ENCODE measurements around the gene ACTR5.
A peak's percentile ranks its signal among the peaks of the same experiment; 100 is the strongest.

Gene ACTR5

GRCh38 chr20:38748097-38748860, at the start of gene ACTR5:
ACTR5 (plus strand) TSS chr20:38748460; CDS start chr20:38748479, 19 bp downstream.
- peak; percentile 93 to 94 for DNase-seq (ENCODE audit: low read depth in 2 of 2)

- no peak for DNase-seq (ENCODE audit: low read depth in 2 of 2)
These were observed 49.7 kb upstream of the ACTR5 start for GRCh38 chr20:38698541-38698940.

- DNase-seq (ENCODE audit: low read depth in 2 of 2): no peak
These were observed 48.1 kb upstream of the ACTR5 start for GRCh38 chr20:38700141-38700540.

GRCh38 chr20:38700926-38701325, 47.3 kb upstream of the ACTR5 start:
- DNase-seq (ENCODE audit: low read depth in 2 of 2): no peak

GRCh38 chr20:38703526-38703925, 44.7 kb upstream of the ACTR5 start:
- DNase-seq (ENCODE audit: low read depth in 2 of 2): no peak

GRCh38 chr20:38704136-38704535, 44.1 kb upstream of the ACTR5 start:
- no peak for DNase-seq (ENCODE audit: low read depth in 2 of 2)

GRCh38 chr20:38706509-38706908, 41.8 kb upstream of the ACTR5 start:
- no peak for DNase-seq (ENCODE audit: low read depth in 2 of 2)

- DNase-seq (ENCODE audit: low read depth in 2 of 2): no peak
These were observed 34.0 kb upstream of the ACTR5 start for GRCh38 chr20:38714308-38714707.

GRCh38 chr20:38715646-38716045, 32.6 kb upstream of the ACTR5 start:
- DNase-seq (ENCODE audit: low read depth in 2 of 2): no peak

GRCh38 chr20:38722683-38723016, 25.6 kb upstream of the ACTR5 start:
- no peak for DNase-seq (ENCODE audit: low read depth in 2 of 2)

GRCh38 chr20:38723017-38723847, 25.0 kb upstream of the ACTR5 start:
- no peak for DNase-seq (ENCODE audit: low read depth in 2 of 2)

- DNase-seq (ENCODE audit: low read depth in 2 of 2): no peak
These were observed 24.2 kb upstream of the ACTR5 start, which contains the start of gene SLC32A1 for GRCh38 chr20:38723848-38724625. SLC32A1 (plus strand) TSS chr20:38724486; CDS start chr20:38724725, 239 bp downstream.

- DNase-seq (ENCODE audit: low read depth in 2 of 2): no peak
These were observed 23.6 kb upstream of the ACTR5 start for GRCh38 chr20:38724626-38725147.

GRCh38 chr20:38725148-38725901, 22.9 kb upstream of the ACTR5 start:
- DNase-seq (ENCODE audit: low read depth in 2 of 2): no peak

GRCh38 chr20:38725931-38726803, 22.1 kb upstream of the ACTR5 start:
- DNase-seq (ENCODE audit: low read depth in 2 of 2): no peak

GRCh38 chr20:38726804-38727606, 21.3 kb upstream of the ACTR5 start:
- DNase-seq (ENCODE audit: low read depth in 2 of 2): no peak

- DNase-seq (ENCODE audit: low read depth in 2 of 2): no peak
These were observed 20.6 kb upstream of the ACTR5 start for GRCh38 chr20:38727607-38728190.

- DNase-seq (ENCODE audit: low read depth in 2 of 2): no peak
These were observed 20.0 kb upstream of the ACTR5 start for GRCh38 chr20:38728191-38728781.

Measured in stimulated activated CD8-positive, alpha-beta memory T cell treated with anti-CD3 and anti-CD28 coated beads, Interleukin-15, amount 100 ng/mL, for 4 hours (primary cell).